HL-60 (cell line): ENCODE results near the gene MTTP.

ENCODE experiments used
- DNase-seq, 2 experiments: peaks; one replicate each; pipeline ENCODE4 v3.0.0-alpha.2; 2010 to 2020; ENCODE audit warnings: low read depth in 1 of 2, low spot score in 1 of 2
- H3K27ac ChIP-seq: fragments of 250-450 bp; sonication (Bioruptor Pico); replicated peaks from 2 replicates; pipeline ENCODE4 v1.5.1; 2020; ENCODE audit warnings: mild to moderate bottlenecking, moderate library complexity
- H3K27me3 ChIP-seq: fragments of 250-450 bp; sonication (Bioruptor Pico); 2 replicates; pipeline ENCODE4 v1.5.1; 2021; ENCODE audit warnings: mild to moderate bottlenecking, moderate library complexity; ENCODE audit not compliant: insufficient read depth, poor library complexity, severe bottlenecking
- H3K4me3 ChIP-seq: replicated peaks from 2 replicates; pipeline ENCODE4 v1.5.1; 2011; ENCODE audit warnings: mild to moderate bottlenecking, control low read depth, low read length; ENCODE audit not compliant: insufficient read depth
- CTCF ChIP-seq: IDR thresholded peaks from one replicate; pipeline ENCODE4 v1.5.1; 2011; ENCODE audit warnings: low read length, control low read depth, inconsistent platforms; ENCODE audit not compliant: insufficient read depth
- GABPA ChIP-seq: IDR thresholded peaks from 2 replicates; pipeline ENCODE4 v1.6.1; 2012; ENCODE audit warnings: low read depth
- POLR2AphosphoS5 ChIP-seq: IDR thresholded peaks from 2 replicates; pipeline ENCODE4 v1.6.1; 2012; ENCODE audit warnings: low read depth
- SPI1 ChIP-seq: IDR thresholded peaks from 2 replicates; pipeline ENCODE4 v1.6.1; 2012; ENCODE audit warnings: low read depth, mild to moderate bottlenecking, borderline replicate concordance
- TF ChIP-seq, protein P1 (sequence below): IDR thresholded peaks from 2 replicates; pipeline ENCODE4 v1.6.1; 2012; ENCODE audit warnings: low read depth; ENCODE audit not compliant: insufficient replicate concordance

MTTP gene

GRCh38 chr4:99622341-99622740 is 47.7 kb downstream of the MTTP start:
- no peaks in the 10 kb centered on the region for H3K27me3 ChIP-seq
- TF ChIP-seq, protein P1, sequence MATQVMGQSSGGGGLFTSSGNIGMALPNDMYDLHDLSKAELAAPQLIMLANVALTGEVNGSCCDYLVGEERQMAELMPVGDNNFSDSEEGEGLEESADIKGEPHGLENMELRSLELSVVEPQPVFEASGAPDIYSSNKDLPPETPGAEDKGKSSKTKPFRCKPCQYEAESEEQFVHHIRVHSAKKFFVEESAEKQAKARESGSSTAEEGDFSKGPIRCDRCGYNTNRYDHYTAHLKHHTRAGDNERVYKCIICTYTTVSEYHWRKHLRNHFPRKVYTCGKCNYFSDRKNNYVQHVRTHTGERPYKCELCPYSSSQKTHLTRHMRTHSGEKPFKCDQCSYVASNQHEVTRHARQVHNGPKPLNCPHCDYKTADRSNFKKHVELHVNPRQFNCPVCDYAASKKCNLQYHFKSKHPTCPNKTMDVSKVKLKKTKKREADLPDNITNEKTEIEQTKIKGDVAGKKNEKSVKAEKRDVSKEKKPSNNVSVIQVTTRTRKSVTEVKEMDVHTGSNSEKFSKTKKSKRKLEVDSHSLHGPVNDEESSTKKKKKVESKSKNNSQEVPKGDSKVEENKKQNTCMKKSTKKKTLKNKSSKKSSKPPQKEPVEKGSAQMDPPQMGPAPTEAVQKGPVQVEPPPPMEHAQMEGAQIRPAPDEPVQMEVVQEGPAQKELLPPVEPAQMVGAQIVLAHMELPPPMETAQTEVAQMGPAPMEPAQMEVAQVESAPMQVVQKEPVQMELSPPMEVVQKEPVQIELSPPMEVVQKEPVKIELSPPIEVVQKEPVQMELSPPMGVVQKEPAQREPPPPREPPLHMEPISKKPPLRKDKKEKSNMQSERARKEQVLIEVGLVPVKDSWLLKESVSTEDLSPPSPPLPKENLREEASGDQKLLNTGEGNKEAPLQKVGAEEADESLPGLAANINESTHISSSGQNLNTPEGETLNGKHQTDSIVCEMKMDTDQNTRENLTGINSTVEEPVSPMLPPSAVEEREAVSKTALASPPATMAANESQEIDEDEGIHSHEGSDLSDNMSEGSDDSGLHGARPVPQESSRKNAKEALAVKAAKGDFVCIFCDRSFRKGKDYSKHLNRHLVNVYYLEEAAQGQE = no peak
- no peak for TF ChIP-seq POLR2AphosphoS5
- TF ChIP-seq CTCF = no peak
- no peak for TF ChIP-seq GABPA
- no peak for TF ChIP-seq SPI1
- DNase-seq = no peak

DNA sequence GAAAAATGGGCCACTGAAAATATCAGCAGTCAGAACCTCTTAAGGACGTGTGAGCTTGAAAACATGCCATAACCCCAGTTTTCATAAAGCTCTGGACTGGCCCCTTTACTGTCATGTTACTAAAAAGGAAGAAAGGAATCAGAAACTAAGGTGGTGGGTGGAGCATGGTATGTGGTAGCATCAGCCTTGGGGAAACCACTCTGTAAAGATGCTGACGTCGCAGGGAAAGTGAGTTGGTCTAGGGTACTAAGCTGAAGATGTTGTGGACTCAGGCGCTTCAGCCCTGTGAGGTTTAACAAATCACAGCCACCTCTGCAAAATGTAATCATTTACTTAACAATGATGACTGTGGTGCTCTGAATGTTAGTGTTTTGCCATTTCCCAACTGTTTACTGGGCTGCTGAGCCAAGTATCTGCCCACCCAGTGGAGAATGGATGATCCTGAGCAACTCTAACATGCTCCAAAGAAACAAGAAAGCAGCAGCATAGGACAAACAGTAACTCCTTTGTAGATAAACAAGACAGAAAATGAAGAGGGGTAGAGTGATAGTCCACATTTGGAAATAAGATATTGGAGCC is 49.6 kb downstream of the MTTP start:
- Histone ChIP-seq H3K27me3 (no peaks in the 10 kb centered on the region), H3K27ac (no peak overlapping the region), H3K4me3 (no peak overlapping the region)
- no peak for DNase-seq
- TF ChIP-seq CTCF = no peak
- no peak for TF ChIP-seq POLR2AphosphoS5
- TF ChIP-seq, protein P1 = no peak
- no peak for TF ChIP-seq GABPA
- TF ChIP-seq SPI1 = no peak

More at GRCh38 chr4:99622341-99622740, 47.7 kb downstream of the MTTP start:
- Histone ChIP-seq H3K4me3 (no peak overlapping the region), H3K27ac (no peak overlapping the region)

DNA sequence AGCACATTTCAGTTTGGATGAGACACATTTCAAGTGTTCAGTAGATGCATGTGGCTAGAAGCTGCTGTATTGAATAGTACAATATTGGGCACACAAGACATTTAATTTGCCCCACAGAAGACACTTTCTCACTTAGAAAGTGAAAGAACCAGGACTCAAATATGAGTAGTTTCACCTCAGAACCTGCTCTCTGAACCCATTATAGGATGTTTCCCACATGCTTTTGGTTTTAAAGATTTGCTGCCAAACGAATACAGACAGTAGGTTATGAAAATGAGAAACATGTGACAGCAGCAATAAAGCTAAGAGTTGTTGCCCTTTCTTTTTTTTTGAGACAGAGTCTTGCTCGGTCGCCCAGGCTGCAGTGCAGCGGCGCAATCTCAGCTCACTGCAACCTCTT is 50.7 kb downstream of the MTTP start:
- TF ChIP-seq, protein P1 = no peak
- TF ChIP-seq CTCF = no peak
- no peak for TF ChIP-seq GABPA
- no peak for TF ChIP-seq POLR2AphosphoS5
- no peak for TF ChIP-seq SPI1

More for the DNA sequence above, 50.7 kb downstream of the MTTP start:
- no peak overlapping the region for H3K4me3 ChIP-seq
- H3K27me3 ChIP-seq = no peaks in the 10 kb centered on the region
- DNase-seq = no peak
- no peak overlapping the region for H3K27ac ChIP-seq
